DOHH2 (cell line): ENCODE measurements around the gene KLHDC4.

Experiments
- H3F3A ChIP-seq: fragments of 200-600 bp; sonication (generic), shearing (Covaris generic); 2 replicates; pipeline ENCODE4 v1.6.0; 2016; ENCODE audit warnings: antibody characterized with exemption, mild to moderate bottlenecking; ENCODE audit not compliant: control insufficient read depth, insufficient read depth
- H3K27ac ChIP-seq: fragments of 200-600 bp; sonication (generic); 2 replicates; pipeline ENCODE4 v1.5.1; 2014; ENCODE audit warnings: low read depth, mild to moderate bottlenecking, low read length, moderate library complexity
- H3K27me3 ChIP-seq: fragments of 200-600 bp; sonication (generic); 2 replicates; pipeline ENCODE4 v1.6.1; 2014; ENCODE audit warnings: mild to moderate bottlenecking, low read length, mixed read lengths; ENCODE audit not compliant: control insufficient read depth
- H3K36me3 ChIP-seq: fragments of 200-600 bp; sonication (generic); 2 replicates; pipeline ENCODE4 v1.6.1; 2014; ENCODE audit warnings: mild to moderate bottlenecking, low read length, moderate library complexity, mixed read lengths; ENCODE audit not compliant: control insufficient read depth
- H3K4me1 ChIP-seq: fragments of 200-600 bp; sonication (generic); 2 replicates; pipeline ENCODE4 v1.6.1; 2014; ENCODE audit warnings: mild to moderate bottlenecking, low read length, mixed read lengths; ENCODE audit not compliant: control insufficient read depth
- H3K4me2 ChIP-seq: fragments of 200-600 bp; sonication (generic); 2 replicates; pipeline ENCODE4 v1.6.0; 2014; ENCODE audit warnings: mild to moderate bottlenecking, low read length, moderate library complexity
- H3K4me3 ChIP-seq: fragments of 200-600 bp; sonication (generic); 2 replicates; pipeline ENCODE4 v1.5.1; 2014; ENCODE audit warnings: mild to moderate bottlenecking, low read length, mixed read lengths
- H3K79me2 ChIP-seq: fragments of 200-600 bp; sonication (generic); 2 replicates; pipeline ENCODE4 v1.6.1; 2014; ENCODE audit warnings: mild to moderate bottlenecking, low read length, mixed read lengths; ENCODE audit not compliant: control insufficient read depth
- H3K9me2 ChIP-seq: fragments of 200-600 bp; sonication (generic); replicated peaks from 2 replicates; pipeline ENCODE4 v1.6.1; 2014; ENCODE audit warnings: mild to moderate bottlenecking, low read length, mixed read lengths; ENCODE audit not compliant: control insufficient read depth
- H3K9me3 ChIP-seq: fragments of 200-600 bp; sonication (generic); 2 replicates; pipeline ENCODE4 v1.6.1; 2014; ENCODE audit warnings: antibody characterized with exemption, low read length, mixed read lengths; ENCODE audit not compliant: control insufficient read depth, insufficient read depth
- H4K20me1 ChIP-seq: fragments of 200-600 bp; sonication (generic); 2 replicates; pipeline ENCODE4 v1.6.0; 2014; ENCODE audit warnings: low read depth, mild to moderate bottlenecking, antibody characterized with exemption, low read length, moderate library complexity; ENCODE audit not compliant: control insufficient read depth, insufficient read depth
- EZH2phosphoT487 ChIP-seq: fragments of 200-600 bp; sonication (generic); IDR thresholded peaks from 2 replicates; pipeline ENCODE4 v1.6.1; 2017; ENCODE audit warnings: borderline replicate concordance, mild to moderate bottlenecking, antibody characterized with exemption, low read length, moderate library complexity, mixed read lengths
- TF ChIP-seq, protein P1 (sequence below): fragments of 200-600 bp; sonication (generic); IDR thresholded peaks from one replicate; pipeline ENCODE4 v1.5.1; 2014; ENCODE audit warnings: antibody characterized with exemption, mild to moderate bottlenecking, low read depth, low read length; ENCODE audit not compliant: poor library complexity, severe bottlenecking

The KLHDC4 gene

GRCh38 chr16:87703071-87703470, 62.7 kb downstream of the KLHDC4 start:
- Histone ChIP-seq H4K20me1 (no peaks in the 10 kb centered on the region), H3K4me1 (peaks cover 100% of the 10 kb centered on the region), H3K27me3 (no peaks in the 10 kb centered on the region), H3F3A (peaks cover 44% of the 10 kb centered on the region), H3K27ac (peak overlapping the region; percentile 100), H3K4me3 (peak overlapping the region; percentile 73), H3K9me3 (no peaks in the 10 kb centered on the region), H3K36me3 (peaks cover 84% of the 10 kb centered on the region), H3K4me2 (peak overlapping the region; percentile 91), H3K79me2 (peaks cover 47% of the 10 kb centered on the region), H3K9me2 (no peaks in the 10 kb centered on the region)
- no peak for TF ChIP-seq EZH2phosphoT487
- TF ChIP-seq, protein P1, sequence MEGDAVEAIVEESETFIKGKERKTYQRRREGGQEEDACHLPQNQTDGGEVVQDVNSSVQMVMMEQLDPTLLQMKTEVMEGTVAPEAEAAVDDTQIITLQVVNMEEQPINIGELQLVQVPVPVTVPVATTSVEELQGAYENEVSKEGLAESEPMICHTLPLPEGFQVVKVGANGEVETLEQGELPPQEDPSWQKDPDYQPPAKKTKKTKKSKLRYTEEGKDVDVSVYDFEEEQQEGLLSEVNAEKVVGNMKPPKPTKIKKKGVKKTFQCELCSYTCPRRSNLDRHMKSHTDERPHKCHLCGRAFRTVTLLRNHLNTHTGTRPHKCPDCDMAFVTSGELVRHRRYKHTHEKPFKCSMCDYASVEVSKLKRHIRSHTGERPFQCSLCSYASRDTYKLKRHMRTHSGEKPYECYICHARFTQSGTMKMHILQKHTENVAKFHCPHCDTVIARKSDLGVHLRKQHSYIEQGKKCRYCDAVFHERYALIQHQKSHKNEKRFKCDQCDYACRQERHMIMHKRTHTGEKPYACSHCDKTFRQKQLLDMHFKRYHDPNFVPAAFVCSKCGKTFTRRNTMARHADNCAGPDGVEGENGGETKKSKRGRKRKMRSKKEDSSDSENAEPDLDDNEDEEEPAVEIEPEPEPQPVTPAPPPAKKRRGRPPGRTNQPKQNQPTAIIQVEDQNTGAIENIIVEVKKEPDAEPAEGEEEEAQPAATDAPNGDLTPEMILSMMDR: no peak

DNA sequence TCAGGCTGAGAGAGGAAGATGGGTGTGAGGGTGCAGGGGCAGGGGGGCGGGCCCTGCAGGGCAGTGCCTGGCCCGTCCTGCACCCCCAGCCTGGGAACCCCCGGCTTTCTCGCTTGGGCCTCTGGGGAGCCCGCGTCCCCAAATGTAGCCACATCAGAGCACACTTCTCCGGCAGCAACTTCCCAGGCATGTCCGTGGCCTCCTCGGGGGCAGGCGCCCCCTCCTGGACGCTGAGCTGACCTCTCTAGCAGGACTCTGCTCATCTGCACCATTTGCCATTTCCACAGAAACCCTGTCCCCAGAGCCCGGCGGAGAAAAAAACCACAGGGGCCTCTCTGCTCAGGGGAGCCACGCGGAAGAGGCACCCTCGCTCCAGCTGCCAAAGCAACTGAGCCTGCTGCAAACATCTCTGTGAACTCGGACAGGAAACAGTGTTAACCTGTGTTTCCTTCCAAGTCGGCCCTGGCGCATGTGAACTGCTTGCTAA, 63.4 kb downstream of the KLHDC4 start:
- no peak for TF ChIP-seq EZH2phosphoT487
- TF ChIP-seq, protein P1: peak; percentile 76
- Histone ChIP-seq H3K4me1 (peaks cover 100% of the 10 kb centered on the region), H3K4me3 (peak overlapping the region; percentile 73), H3K9me2 (no peaks in the 10 kb centered on the region), H4K20me1 (no peaks in the 10 kb centered on the region), H3K27me3 (no peaks in the 10 kb centered on the region), H3K27ac (peak overlapping the region; percentile 100), H3K36me3 (peaks cover 84% of the 10 kb centered on the region), H3K4me2 (peak overlapping the region; percentile 91), H3K79me2 (peaks cover 45% of the 10 kb centered on the region), H3K9me3 (no peaks in the 10 kb centered on the region), H3F3A (peaks cover 51% of the 10 kb centered on the region)

GRCh38 chr16:87701505-87701921, 64.3 kb downstream of the KLHDC4 start:
- peak overlapping the region; percentile 100 for H3K27ac ChIP-seq
- H3K79me2 ChIP-seq: peaks cover 44% of the 10 kb centered on the region
- TF ChIP-seq, protein P1: no peak
- no peak for TF ChIP-seq EZH2phosphoT487
- peak overlapping the region; percentile 91 for H3K4me2 ChIP-seq
- H3F3A ChIP-seq: peaks cover 51% of the 10 kb centered on the region
- peaks cover 84% of the 10 kb centered on the region for H3K36me3 ChIP-seq
- H3K4me1 ChIP-seq: peaks cover 99% of the 10 kb centered on the region
- H3K4me3 ChIP-seq: peak overlapping the region; percentile 73
- no peaks in the 10 kb centered on the region for H3K27me3 ChIP-seq
- H4K20me1 ChIP-seq: no peaks in the 10 kb centered on the region
- no peaks in the 10 kb centered on the region for H3K9me3 ChIP-seq
- no peaks in the 10 kb centered on the region for H3K9me2 ChIP-seq
